OCI-LY1 (cell line): ENCODE data around the gene TNS3.

ENCODE experiments used
- H2AFZ ChIP-seq: fragments of 200-600 bp; sonication (generic), shearing (Covaris generic); 2 replicates; pipeline ENCODE4 v1.6.0; 2014; ENCODE audit warnings: antibody characterized with exemption, mild to moderate bottlenecking, low read length
- H3F3A ChIP-seq: fragments of 200-600 bp; sonication (generic), shearing (Covaris generic); 2 replicates; pipeline ENCODE4 v1.6.0; 2014; ENCODE audit warnings: mild to moderate bottlenecking, antibody characterized with exemption, low read length, moderate library complexity; ENCODE audit not compliant: insufficient read depth
- H3K27ac ChIP-seq: fragments of 200-600 bp; sonication (generic); 2 replicates; pipeline ENCODE4 v1.5.1; 2014; ENCODE audit warnings: low read length, mixed run types, mild to moderate bottlenecking, low read depth; ENCODE audit not compliant: poor library complexity, severe bottlenecking
- H3K27me3 ChIP-seq: fragments of 200-600 bp; sonication (generic); 2 replicates; pipeline ENCODE4 v1.6.0; 2014; ENCODE audit warnings: antibody characterized with exemption, mild to moderate bottlenecking, low read length, moderate library complexity; ENCODE audit not compliant: insufficient read depth
- H3K36me3 ChIP-seq: fragments of 200-600 bp; sonication (generic); 2 replicates; pipeline ENCODE4 v1.6.1; 2014; ENCODE audit warnings: mild to moderate bottlenecking, antibody characterized with exemption, low read length, moderate library complexity, mixed read lengths; ENCODE audit not compliant: insufficient read depth
- H3K4me1 ChIP-seq: fragments of 200-600 bp; sonication (generic); 2 replicates; pipeline ENCODE4 v1.5.1; 2014; ENCODE audit warnings: mild to moderate bottlenecking, low read length, moderate library complexity; ENCODE audit not compliant: insufficient read depth, severe bottlenecking
- H3K4me2 ChIP-seq: fragments of 200-600 bp; sonication (generic), shearing (Covaris generic); 2 replicates; pipeline ENCODE4 v1.6.1; 2014; ENCODE audit warnings: low read length
- H3K4me3 ChIP-seq: fragments of 200-600 bp; sonication (generic); 2 replicates; pipeline ENCODE4 v1.5.1; 2014; ENCODE audit warnings: low read length, low read depth, mild to moderate bottlenecking, mixed read lengths; ENCODE audit not compliant: poor library complexity, severe bottlenecking
- H3K79me2 ChIP-seq: fragments of 200-600 bp; shearing (Covaris generic); 2 replicates; pipeline ENCODE4 v1.6.1; 2016; ENCODE audit warnings: mixed run types, low read length, mixed read lengths; ENCODE audit not compliant: insufficient read depth
- H3K9ac ChIP-seq: fragments of 200-600 bp; sonication (generic), shearing (Covaris generic); 2 replicates; pipeline ENCODE4 v1.6.1; 2014; ENCODE audit warnings: mild to moderate bottlenecking, low read length, mixed read lengths
- H3K9me2 ChIP-seq: fragments of 200-600 bp; sonication (generic), shearing (Covaris generic); 2 replicates; pipeline ENCODE4 v1.6.1; 2014; ENCODE audit warnings: low read depth, mild to moderate bottlenecking, low read length, mixed read lengths
- H3K9me3 ChIP-seq: fragments of 200-600 bp; shearing (Covaris generic); 2 replicates; pipeline ENCODE4 v1.6.1; 2014; ENCODE audit warnings: low read length, mixed read lengths
- H4K20me1 ChIP-seq: fragments of 200-600 bp; sonication (generic), shearing (Covaris generic); 2 replicates; pipeline ENCODE4 v1.6.0; 2016; ENCODE audit warnings: mild to moderate bottlenecking, low read length; ENCODE audit not compliant: insufficient read depth
- CTCF ChIP-seq: fragments of 200-600 bp; sonication (generic), shearing (Covaris generic); IDR thresholded peaks from 2 replicates; pipeline ENCODE4 v1.5.1; 2017; ENCODE audit warnings: mild to moderate bottlenecking, antibody characterized with exemption, low read length, moderate library complexity, mixed read lengths
- EZH2 ChIP-seq: fragments of 200-600 bp; sonication (generic), shearing (Covaris generic); IDR thresholded peaks from 2 replicates; pipeline ENCODE4 v1.8.0; 2017; ENCODE audit warnings: borderline replicate concordance, mixed run types, mild to moderate bottlenecking, antibody characterized with exemption, low read length, moderate library complexity, mixed read lengths

TNS3 gene

GRCh38 chr7:47326220-47326619 is 255.7 kb downstream of the TNS3 start:
- Histone ChIP-seq H3F3A (no peaks in the 10 kb centered on the region; the same call in 1 of the 2 replicates), H3K36me3 (peaks cover 68% of the 10 kb centered on the region), H3K79me2 (no peaks in the 10 kb centered on the region), H3K4me2 (no peak overlapping the region), H3K9me3 (no peaks in the 10 kb centered on the region), H4K20me1 (no peaks in the 10 kb centered on the region), H3K27ac (no peak overlapping the region), H3K9me2 (no peaks in the 10 kb centered on the region), H3K4me3 (no peak overlapping the region), H3K9ac (no peak overlapping the region), H3K4me1 (no peaks in the 10 kb centered on the region), H2AFZ (no peak overlapping the region), H3K27me3 (no peaks in the 10 kb centered on the region)
- TF ChIP-seq EZH2 (no peak), CTCF (no peak)

- H3K27me3 ChIP-seq, result no peaks in the 10 kb centered on the region
- H3K9me2 ChIP-seq, result no peaks in the 10 kb centered on the region
- H3K4me2 ChIP-seq, result no peak overlapping the region
- H3K9ac ChIP-seq, result no peak overlapping the region
- H3F3A ChIP-seq, result no peaks in the 10 kb centered on the region; the same call in 1 of the 2 replicates
- H3K79me2 ChIP-seq, result no peaks in the 10 kb centered on the region
- no peaks in the 10 kb centered on the region for H3K4me1 ChIP-seq
- H3K9me3 ChIP-seq, result no peaks in the 10 kb centered on the region
- peaks cover 68% of the 10 kb centered on the region for H3K36me3 ChIP-seq
- TF ChIP-seq CTCF (no peak), EZH2 (no peak)
- no peaks in the 10 kb centered on the region for H4K20me1 ChIP-seq
- H3K4me3 ChIP-seq, result no peak overlapping the region
- H3K27ac ChIP-seq, result no peak overlapping the region
- no peak overlapping the region for H2AFZ ChIP-seq
Measured at GRCh38 chr7:47325337-47325736, 256.6 kb downstream of the TNS3 start.

- H3K79me2 ChIP-seq, result no peaks in the 10 kb centered on the region
- H3K36me3 ChIP-seq, result peaks cover 68% of the 10 kb centered on the region
Measured at GRCh38 chr7:47323904-47324303, 258.0 kb downstream of the TNS3 start.

More at GRCh38 chr7:47323904-47324303, 258.0 kb downstream of the TNS3 start:
- H3F3A ChIP-seq, result no peaks in the 10 kb centered on the region; the same call in 1 of the 2 replicates
- TF ChIP-seq EZH2 (no peak), CTCF (no peak)
- H3K27ac ChIP-seq, result no peak overlapping the region
- H3K9me3 ChIP-seq, result no peaks in the 10 kb centered on the region
- no peaks in the 10 kb centered on the region for H4K20me1 ChIP-seq
- no peaks in the 10 kb centered on the region for H3K4me1 ChIP-seq
- no peak overlapping the region for H2AFZ ChIP-seq
- H3K4me2 ChIP-seq, result no peak overlapping the region
- no peak overlapping the region for H3K9ac ChIP-seq
- no peaks in the 10 kb centered on the region for H3K9me2 ChIP-seq
- no peak overlapping the region for H3K4me3 ChIP-seq
- H3K27me3 ChIP-seq, result no peaks in the 10 kb centered on the region
